Stimulated activated CD8-positive, alpha-beta memory T cell treated with anti-CD3 and anti-CD28 coated beads, Interleukin-15, amount 100 ng/mL, for 48 hours (primary cell): ENCODE measurements around the gene ATP2B2.

Source experiments
- DNase-seq, 2 donors: peaks; one replicate each; pipeline ENCODE4 v3.0.0-alpha.2; 2020; ENCODE audit warnings: low read depth in 2 of 2

The ATP2B2 gene

DNA sequence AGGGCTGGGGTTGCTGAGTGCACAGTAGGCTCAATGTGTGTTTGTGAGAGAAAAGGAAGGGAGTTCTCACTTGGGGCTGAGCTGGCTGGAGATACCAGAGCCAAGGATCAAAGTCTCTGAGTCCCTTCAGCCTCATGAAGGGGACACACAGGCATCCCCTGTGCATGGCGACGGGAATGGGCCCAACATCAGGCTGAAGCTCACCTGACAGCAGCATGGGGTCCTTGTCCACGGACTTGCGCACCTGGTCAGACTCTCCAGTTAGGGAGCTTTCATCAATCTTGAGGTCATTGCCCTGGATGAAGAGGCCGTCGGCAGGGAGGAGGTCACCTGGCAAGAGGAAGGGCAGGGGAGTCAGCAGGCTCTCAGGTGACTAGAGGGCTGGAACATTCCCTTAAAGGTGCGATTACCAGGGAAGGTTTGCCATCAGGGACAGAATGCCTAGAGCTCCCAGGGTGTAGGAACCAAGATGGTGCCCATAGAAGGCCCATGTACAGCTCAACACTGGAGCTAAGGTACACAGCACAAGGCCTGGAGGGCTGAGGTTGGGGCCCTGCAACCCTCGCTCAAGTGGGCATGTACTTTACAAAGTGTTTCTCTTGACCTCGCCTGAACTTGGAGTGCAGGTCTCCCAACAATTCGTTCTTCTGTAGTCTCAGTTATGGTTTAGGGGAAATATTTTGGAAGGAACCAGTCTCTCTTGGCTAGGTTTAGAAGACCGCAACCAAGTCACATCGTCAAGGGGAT, 104.5 kb downstream of the ATP2B2 start:
- no peak for DNase-seq

DNA sequence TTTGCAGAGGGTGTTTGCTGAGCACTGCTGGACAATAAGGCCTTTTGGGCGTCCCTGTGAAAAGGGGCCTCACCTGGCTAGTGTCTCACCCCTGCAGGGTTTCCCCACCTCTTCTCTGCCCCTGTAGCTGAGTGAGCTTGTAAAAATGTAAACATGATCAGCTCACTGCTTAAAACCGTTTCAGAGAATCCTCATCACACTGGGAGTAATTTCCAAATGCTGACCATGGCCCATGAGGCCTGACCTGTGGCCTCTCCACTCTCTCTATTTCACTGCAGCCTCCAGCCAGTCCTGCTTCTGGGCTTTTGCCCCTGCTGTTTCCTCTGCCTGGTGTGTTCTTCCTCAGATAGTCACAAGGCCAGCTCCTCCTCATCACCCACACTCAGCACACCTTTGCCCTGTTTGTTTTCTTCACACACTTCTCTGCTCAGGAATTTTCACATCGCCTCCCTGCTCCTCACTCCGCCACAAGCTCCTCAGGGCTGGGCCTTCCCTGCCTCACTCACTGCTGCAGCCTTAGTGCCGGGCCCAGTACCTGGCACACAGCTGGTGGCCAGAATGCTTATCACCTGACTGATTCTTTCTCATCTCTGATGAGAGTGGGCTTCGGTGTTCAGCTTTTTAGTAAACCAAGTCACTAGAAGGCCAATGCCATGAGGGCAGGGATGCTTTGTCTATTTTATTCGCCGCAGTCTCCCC, 105.2 kb downstream of the ATP2B2 start:
- DNase-seq = no peak

DNA sequence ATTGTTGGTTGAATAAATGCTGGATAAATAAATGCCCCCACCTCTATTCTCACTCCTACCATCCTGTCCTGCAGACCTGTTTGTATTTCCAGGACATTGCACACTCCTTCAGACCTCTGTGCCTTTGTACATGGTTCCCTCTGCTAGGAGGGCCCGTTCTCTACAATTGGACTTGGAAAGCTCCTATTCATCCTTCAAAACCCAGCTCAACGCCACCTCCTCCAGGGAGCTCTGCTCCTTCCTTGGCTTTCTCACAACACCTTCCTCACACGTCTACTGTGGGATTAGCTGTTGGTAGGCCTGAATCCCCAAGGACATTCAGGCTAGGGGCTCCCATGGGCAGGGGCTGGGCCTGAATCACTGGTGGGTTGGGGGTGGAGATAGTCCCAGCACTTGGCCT, 105.8 kb downstream of the ATP2B2 start:
- DNase-seq = no peak

DNA sequence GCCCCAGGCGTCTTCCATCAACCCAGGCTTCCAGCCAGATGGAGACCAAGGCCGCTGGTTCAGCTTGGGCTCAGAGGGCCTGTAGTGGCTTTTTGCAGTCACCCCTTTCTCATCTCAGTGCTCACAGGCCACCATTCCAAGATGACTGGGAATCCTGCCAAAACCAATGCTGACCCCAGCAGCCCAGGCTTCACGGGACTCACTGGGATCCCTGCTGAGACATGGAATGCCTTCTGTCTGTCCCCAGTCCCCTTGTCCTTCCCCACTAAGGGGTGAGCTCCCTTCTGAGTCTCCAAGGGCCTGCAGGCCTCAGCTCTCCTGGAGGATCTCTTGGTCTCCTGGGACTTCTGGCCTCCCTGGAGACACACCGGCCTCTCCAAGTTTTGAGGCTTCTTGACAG, 107.0 kb downstream of the ATP2B2 start:
- DNase-seq = no peak

DNA sequence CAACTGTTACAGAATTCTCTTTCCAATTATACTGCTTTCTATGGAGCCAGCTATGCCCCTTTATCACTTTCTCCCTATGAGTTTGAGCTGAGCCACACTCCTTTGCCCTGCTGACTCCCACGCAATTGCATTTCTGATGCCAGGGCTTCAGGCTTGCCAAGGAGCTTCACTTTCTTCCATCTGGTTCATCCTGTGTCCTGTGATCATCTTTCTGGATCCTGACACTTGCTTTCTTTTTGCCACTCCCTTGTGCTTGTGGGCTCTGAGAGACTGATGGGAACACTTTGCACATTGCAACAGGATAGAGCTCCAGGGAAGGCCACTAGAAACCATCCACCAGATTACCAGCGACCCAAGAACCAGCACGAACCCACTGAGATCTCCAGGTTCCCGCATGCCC, 107.5 kb downstream of the ATP2B2 start:
- no peak for DNase-seq

DNA sequence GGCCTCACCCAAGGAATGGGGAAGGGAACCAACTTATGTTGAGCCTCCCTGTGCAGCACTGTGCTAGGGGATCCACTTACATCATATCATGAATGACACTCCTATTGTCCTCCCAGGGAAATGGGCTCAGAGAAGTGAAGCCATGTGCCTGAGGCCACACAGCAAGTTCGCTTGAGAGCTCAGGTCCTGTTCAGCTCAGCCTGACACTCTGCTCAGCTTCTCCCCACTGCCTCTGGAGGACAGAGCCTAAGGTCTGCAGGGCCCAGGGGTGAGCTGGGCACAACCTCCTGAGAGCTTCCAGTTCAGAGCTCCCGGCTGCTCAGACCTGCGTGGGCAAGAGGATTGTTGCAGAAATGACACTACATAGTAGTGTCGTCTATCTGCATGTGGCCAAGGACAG, 108.5 kb downstream of the ATP2B2 start:
- DNase-seq = no peak

DNA sequence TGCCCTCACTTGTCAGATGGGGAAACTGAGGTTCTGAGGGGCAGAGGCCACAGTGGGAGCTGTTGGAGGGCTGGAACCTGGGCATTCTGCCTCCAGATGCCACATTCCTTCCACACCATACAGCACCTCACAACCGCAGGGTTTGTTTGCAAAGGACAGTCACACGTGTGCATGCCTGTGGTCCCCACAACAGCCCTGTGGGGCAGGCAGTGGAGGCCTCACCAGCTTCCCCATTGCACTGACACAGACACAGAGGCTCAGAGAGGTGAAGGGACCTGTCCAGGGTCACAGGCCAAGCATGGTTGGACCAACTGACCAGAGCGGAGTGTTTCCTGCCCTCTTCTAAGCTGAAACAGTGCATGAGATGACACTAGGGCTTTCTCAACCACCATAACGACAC, 109.3 kb downstream of the ATP2B2 start:
- no peak for DNase-seq

DNA sequence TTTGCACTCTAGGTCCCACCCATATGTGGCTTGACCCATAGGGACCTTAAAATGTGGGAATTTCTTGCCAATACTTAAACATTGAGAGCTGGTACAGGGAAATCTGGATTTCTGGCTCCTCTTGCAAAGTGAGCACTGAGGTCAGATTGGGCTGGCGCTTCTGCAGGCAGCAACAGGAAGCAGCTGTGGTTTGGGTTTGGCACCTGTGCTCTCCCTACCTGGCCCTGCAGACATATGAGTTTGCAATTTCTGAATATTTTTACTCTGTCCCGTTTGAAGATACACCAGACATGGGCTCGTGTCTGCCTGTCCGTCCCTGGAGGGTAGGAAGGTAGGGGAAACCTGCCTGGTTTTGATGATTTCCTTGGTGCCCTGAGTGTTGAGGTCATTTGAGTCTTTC, 109.7 kb downstream of the ATP2B2 start:
- no peak for DNase-seq

DNA sequence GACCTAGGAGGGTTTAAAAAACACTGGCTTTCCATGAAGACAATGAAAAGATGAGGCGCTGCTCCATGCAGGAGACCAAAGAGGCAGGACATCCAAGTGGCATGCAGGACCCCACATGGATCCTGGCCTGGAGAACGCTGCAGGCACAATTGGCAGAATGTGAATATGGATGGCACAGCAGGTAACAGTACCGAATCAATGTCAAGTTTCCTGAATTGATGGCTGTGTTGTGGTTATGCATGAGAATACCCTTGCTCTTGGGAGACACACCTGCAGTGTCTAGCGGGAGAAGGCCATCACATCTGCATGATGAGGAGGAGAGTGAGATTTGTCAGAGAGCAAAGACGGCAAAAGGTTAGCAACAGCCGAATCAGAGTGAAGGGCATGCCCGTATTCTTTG, 110.2 kb downstream of the ATP2B2 start:
- no peak for DNase-seq

DNA sequence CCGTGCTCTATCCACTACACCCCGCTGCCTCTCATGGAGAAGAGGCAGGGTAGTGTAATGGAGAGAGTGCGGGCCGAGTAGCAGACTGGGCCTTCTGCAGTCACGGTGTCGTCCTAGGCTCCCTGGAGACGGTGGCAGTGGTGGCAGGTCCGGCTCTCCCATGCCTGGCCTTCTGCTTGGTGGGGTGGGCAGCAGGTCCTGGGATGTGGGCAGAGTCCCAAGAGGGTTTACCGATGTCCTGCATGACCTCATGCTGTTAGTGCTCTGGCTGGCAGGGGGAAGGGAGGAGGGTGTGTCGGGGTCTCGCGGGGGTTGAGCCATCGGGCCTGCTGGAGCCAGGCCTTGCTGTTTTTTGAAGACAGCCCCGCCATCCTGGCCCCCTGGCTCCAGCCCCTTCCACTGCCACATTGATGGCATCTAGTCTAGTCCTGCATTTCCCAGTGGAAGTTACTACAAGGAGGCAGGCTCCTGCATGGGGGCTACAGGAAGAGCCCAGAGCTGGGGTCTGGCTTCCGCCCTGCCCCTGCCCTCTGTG, 110.8 kb downstream of the ATP2B2 start:
- DNase-seq = no peak

DNA sequence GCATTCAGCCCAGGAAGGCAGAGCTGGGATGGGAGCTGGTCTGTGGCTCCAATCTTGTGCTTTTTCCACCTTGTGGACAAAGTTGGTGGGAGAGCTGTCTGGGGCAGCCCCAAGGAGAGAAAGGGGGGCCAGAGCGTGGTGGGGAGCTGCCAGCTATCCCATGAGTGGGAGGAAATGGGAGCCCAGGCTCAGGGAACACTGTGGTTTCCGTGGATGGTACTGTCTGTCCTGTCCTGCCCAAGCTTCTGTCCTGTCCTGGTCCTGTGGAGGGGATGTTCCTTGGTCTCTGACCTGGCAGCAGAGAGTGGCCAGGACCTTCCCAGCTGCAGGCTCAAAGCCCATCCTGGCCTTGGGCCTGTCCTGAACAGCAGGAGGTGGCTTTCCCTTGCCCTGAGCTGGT, 111.9 kb downstream of the ATP2B2 start:
- no peak for DNase-seq

DNA sequence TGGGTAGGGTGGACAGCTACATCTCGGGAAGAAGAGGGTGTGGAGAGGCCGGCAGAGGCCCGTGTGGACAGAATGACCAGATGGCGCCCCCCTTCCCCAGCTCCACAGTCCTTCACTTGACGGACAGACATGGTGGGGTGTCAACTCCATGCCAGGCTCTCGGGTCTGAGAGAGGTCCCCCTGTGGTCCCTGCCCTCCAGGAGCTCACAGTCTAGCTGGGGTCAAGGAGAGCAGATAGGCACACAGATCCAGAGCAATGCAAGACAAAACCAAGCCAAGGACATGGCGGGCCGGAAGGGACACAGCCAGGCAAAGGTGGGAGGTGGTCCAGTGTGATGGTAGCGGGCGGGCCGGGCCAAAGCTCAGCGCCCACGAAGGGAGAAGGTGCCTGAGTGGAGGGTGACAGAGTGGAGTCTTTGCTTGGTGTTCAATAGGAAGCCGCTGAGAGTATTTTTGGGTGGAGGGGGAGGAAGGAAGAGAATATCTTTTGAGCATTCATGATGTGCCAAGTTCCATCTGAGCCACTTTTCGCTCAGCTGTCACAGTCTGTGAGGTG, 112.4 kb downstream of the ATP2B2 start:
- DNase-seq = no peak

DNA sequence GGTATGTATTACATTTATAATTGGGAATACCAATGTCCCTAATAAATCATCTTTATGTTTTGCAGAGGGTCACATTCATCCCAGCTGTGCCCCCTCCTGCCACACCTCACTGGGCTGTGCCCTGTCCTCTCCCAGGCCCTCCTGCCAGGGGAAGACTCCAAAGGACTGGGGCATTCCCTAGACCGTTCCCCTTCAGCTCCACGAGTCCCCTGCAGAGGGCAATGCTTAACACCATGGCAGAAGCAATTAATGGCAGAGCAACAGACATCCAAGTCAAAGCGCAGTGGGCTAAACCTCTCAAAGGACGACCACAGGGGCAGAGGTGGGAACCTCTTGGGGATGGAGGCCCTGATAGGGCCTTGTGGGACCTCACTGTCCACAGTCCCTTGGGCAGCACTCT, 113.1 kb downstream of the ATP2B2 start:
- DNase-seq = no peak

DNA sequence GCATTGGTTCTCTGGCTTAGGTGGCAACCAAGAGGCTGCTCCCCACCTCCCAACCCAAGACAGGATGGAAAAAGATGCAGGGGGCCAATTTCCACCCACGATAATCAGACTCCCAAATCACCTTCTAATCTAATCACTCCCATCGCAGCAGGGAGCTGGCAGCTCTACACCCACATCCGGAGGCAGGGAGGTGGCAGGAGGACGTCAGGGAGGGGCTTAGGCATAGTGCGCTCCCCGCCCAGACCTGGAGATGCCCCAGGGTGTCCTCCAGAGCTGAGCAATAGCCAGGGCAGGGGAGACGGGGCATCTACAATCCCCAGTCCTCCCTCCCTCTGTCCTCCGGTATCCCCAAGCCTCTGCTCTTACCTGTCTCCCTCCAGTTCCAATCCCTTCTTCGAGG, 114.0 kb downstream of the ATP2B2 start:
- DNase-seq = no peak

DNA sequence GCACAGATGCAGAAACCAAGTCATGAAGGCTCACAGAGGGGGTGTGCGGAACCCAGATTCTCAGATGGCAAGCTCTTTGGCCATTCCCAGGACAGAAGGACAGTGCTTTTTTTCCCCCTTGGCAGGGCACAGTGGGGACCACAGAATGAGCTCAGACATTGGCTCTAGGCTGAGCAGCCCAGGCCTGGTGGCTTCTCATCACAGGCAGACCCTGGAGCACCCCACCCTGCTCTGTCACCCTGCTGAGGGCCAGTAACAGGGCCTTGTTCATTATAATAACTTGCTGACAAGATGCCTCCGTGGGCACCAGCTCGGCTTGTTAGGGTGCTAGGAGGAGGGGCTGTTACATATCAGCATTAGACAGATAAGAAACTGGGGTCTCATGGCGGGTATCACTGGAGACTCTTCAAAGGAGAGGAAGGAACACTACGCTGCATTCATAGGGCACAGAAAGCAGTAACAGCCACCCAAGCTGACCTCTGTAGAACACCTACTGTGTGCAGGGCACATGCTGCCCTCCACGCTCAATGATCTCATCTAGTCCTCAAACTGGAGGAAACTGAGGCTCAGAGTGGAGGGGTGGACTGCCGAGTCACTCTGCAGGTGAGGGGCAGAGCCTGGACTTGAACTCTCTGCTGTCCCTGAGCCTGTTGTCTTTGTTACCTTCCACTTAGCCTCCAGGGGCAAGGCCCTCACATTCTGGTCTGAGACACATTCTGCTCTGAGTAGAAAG, 114.6 kb downstream of the ATP2B2 start:
- DNase-seq = no peak

DNA sequence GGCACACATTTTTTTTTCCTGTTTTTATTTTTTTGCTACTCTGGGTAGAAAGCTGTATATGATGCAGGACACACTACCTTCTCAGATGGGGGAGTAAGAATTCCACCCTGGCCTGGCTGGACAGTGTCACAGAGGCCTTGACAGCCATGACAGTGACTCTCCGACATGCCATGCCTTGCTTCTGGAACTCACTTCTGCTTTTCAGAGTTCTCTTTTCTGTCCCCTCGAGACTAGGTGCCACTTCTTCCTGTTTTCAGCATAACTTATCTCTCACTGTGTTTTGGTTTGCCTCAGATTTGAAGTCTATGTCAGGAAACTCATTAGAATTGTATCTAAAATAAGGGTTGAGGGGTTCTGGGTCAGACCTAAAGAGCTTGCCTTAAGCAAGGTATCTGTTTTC, 115.4 kb downstream of the ATP2B2 start:
- no peak for DNase-seq

DNA sequence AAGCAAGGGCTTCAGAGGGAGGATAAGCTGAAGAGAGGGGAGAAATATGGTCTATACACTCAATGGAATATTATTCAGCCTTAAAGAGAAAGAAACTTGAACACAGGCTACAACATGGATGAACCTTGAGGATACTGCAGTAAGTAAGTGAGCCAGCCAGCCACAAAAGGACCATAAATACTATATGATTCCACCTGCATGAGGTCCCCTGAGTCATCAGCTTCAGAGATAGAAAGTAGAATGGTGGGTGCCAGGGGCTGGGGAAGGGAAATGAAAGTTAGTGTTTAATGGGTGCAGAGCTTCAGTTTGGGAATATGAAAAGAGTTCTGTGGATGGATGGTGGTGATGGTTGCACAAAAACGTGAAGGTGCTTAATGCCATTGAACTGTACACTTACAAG, 116.0 kb downstream of the ATP2B2 start:
- DNase-seq = no peak

DNA sequence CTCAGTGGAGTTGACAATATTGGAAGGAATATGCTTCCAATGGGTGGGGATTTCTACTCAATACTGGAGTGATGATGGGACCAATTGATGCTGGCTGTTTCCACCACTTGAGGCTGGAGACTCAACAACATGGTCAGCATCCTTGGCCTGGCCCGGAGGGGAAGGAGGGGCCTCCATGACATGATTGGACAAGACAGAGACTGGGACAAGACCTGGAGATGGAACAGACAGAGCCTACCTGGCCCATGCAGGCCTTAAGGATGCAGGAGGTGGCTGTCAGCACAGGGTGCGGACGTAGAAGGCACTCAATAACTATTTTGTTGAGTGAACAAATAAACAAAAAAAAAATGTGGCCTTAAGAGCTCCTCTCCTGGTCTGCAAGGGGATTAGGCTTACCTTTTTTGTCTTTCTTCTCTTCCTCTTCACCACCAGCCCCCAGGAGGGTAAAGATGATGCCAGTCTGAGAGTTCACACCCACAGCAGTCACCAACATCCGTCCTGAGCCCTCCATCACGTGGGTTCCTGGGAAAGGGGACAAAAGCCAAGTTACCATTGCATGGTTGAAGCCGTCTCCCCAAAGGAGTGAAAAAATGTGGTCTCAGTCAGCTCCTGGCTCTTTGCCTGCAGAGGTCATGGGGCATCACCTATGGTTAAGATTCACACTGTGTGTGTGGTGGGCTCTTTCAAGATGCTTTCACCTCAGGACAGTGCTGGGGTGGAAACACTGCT, 117.3 kb downstream of the ATP2B2 start:
- no peak for DNase-seq

DNA sequence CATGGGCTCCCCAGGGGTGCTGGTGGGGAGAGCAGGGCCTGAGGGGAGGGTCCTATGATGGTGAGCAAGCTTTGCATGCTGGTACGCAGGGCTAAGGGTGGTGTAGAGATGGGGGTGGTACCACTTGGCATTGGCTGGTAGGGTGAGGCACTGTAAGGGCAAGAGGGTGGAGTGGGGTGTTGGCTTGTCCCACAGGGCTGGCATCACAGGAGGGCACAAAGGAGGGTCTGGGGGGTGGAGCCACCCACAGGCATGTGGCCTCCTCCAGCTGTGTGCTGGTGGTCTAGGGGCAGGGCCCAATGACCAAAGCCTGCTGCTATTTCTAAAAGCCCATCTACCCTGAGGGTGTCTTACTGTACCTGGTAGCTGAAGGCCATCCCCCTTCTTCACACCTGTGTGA, 119.3 kb downstream of the ATP2B2 start:
- DNase-seq = no peak

DNA sequence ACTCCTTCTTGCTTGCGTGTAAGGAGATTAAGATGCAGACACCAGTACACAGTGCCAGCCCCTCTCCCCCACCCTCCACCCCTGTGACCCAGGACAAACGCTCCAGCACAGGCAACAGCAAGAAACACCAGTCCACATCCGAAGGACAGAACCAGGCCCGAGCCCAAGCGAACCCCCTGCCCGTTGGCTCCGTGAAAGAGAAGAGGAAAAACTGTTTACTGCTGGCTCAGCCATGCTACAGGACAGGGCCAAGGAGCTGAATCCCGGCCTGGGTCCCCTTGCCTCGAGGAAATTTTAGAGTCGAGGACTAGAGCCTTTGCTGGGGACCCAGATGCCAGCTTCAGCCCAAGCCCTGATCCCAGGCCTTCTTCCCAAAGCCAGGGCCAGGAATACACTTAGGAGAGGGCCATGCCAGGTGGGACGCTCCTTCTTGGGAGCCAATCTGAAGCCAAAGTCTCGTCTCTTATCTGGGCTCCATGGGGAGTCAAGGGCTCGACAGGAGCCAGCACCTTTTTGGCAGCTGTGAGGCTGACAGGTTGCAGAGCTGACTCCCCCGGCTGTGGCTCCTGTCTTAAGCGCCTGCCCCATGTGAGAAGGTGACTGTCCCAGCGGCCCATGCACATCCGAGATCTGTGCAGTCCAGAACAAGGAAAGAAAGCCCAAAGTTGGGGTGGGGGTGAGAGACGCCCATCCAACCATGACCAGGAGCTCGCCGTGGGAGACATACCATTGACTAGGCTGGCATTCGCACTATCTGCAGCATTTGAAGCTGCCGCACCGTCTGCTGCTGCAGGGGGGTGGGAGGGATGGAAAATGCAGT, 120.6 kb downstream of the ATP2B2 start:
- DNase-seq = no peak

DNA sequence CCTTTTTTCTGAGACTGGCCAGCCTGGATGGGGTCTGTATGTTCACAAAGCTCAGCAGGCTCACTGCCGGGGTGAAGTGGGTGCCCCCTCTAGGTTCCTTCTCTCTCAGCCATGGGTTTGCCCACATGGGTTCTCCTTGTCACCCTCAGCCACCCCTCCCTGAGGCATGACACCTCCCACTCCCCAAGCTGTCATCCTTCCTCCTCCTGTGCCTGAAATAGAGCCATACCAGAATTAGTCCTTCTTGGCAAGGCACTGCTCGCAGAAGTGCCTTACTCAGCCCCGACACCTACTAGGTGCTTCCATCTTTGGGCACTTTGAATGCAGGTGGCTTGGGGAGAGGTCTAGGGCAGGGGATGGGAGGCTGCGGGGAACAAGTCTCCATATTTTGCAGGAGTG, 121.5 kb downstream of the ATP2B2 start:
- DNase-seq = no peak
